ENCODE data around the gene DPYD. TPM values are rescaled to one million over a fixed set of nuclear protein-coding genes. Genes with fewer than 3 reads are reported as not detected.

Gene DPYD
- total RNA-seq, 2 experiments from 2014 or later, result 34.4 to 35.9 TPM

DNA sequence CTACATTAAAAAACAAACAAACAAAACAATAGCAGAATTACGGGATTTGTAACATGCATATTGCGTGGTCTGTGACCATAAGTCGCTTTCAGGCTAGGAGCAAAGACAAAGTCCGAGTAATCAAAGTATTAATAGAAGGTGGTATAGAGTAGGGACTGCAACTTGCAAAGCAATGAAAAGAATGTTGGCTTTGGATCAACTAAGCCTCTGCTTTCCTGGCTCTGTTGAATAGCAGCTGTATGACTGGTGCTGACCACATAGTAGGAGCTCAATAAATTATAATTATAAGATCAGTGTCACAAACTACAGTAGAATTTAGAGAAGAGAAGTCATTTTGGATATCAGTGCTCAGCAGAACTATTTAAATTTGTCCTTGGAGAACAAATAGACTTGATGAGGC is 586.4 kb downstream of the DPYD start:
- no peaks in the 10 kb centered on the region for H3K9me3 ChIP-seq (ENCODE audit: control insufficient read depth in 1 of 2, insufficient read depth in 1 of 2, low read length in 2 of 2)
- no peak overlapping the region for H3K27ac ChIP-seq (ENCODE audit: low read depth in 1 of 2, low read length in 2 of 2)
- ATAC-seq (ENCODE audit: poor library complexity), result no peak
- ChIA-PET CTCF (interaction anchor here (0.6 kb wide), 1 partner anchor 322 kb away, joined by 4 read pairs; no protein-coding TSS in a partner anchor), POLR2A (no interaction called here)
- H3K27ac Mint-ChIP-seq, result no peak overlapping the region
- no peaks in the 10 kb centered on the region for H3K27me3 Mint-ChIP-seq
- peaks cover 4% of the 10 kb centered on the region for H3K36me3 ChIP-seq (ENCODE audit: insufficient read depth, low read length)
- no peaks in the 10 kb centered on the region for H3K27me3 ChIP-seq (ENCODE audit: control insufficient read depth in 1 of 2, insufficient read depth in 2 of 2, low read length in 2 of 2)
- H3K4me1 ChIP-seq (ENCODE audit: insufficient read depth, low read length), result no peaks in the 10 kb centered on the region
- H3K36me3 Mint-ChIP-seq (ENCODE audit: low read depth), result peaks cover 7% of the 10 kb centered on the region
- no peak overlapping the region for H3K4me3 Mint-ChIP-seq
- H3K9me3 Mint-ChIP-seq, result no peaks in the 10 kb centered on the region
- H3K4me1 Mint-ChIP-seq (ENCODE audit: low read depth), result no peaks in the 10 kb centered on the region
- intact Hi-C loops (cut with DNase I, micrococcal nuclease), result no loop called here
- TF ChIP-seq CTCF (IDR thresholded peaks at IDR 0.05), result no peak
- no peak for DNase-seq
- H3K4me3 ChIP-seq (ENCODE audit: low read length), result no peak overlapping the region

- intact Hi-C loops (cut with DNase I, micrococcal nuclease), result no loop called here
- Histone ChIP-seq H3K27ac (ENCODE audit: low read depth in 1 of 2, low read length in 2 of 2) (no peak overlapping the region), H3K4me1 (ENCODE audit: insufficient read depth, low read length) (no peaks in the 10 kb centered on the region), H3K9me3 (ENCODE audit: control insufficient read depth in 1 of 2, insufficient read depth in 1 of 2, low read length in 2 of 2) (no peaks in the 10 kb centered on the region), H3K4me3 (ENCODE audit: low read length) (no peak overlapping the region), H3K36me3 (ENCODE audit: insufficient read depth, low read length) (no peaks in the 10 kb centered on the region), H3K27me3 (ENCODE audit: control insufficient read depth in 1 of 2, insufficient read depth in 2 of 2, low read length in 2 of 2) (no peaks in the 10 kb centered on the region)
- Mint-ChIP-seq H3K4me3 (no peak overlapping the region), H3K27ac (no peak overlapping the region), H3K4me1 (ENCODE audit: low read depth) (no peaks in the 10 kb centered on the region), H3K9me3 (no peaks in the 10 kb centered on the region), H3K36me3 (ENCODE audit: low read depth) (no peaks in the 10 kb centered on the region), H3K27me3 (no peaks in the 10 kb centered on the region)
- ATAC-seq (ENCODE audit: poor library complexity) (no peak), DNase-seq (no peak)
- ChIA-PET POLR2A (no interaction called here), CTCF (no interaction called here)
- TF ChIP-seq CTCF (IDR thresholded peaks at IDR 0.05), result no peak
These were observed 588.1 kb downstream of the DPYD start for GRCh38 chr1:97332716-97333115.

DNA sequence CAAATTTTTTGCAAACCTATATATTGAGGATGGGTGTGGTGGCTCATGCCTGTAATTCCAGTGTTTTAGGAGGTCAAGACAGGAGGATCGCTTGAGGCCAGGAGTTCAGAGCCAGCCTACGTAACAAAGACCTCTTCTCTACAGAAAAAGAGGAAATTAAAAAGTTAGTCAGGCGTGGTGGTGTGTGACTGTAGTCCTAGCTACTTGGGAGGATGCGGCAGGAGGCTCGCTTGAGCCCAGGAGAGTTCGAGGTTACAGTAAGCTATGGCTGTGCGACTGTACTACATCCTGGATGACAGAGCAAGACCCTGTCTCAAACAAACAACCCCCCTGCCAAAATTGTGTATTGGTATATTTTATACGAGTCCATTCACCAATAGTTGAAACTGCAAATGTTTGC is 589.7 kb downstream of the DPYD start:
- Mint-ChIP-seq H3K9me3 (no peaks in the 10 kb centered on the region), H3K4me3 (no peak overlapping the region), H3K4me1 (ENCODE audit: low read depth) (no peaks in the 10 kb centered on the region), H3K36me3 (ENCODE audit: low read depth) (peaks cover 3% of the 10 kb centered on the region), H3K27me3 (no peaks in the 10 kb centered on the region), H3K27ac (no peak overlapping the region)
- TF ChIP-seq CTCF (IDR thresholded peaks at IDR 0.05), result no peak
- no peak for ATAC-seq (ENCODE audit: poor library complexity)
- no peaks in the 10 kb centered on the region for H3K9me3 ChIP-seq (ENCODE audit: control insufficient read depth in 1 of 2, insufficient read depth in 1 of 2, low read length in 2 of 2)
- H3K4me3 ChIP-seq (ENCODE audit: low read length), result no peak overlapping the region
- intact Hi-C loops (cut with DNase I, micrococcal nuclease), result no loop called here
- CTCF ChIA-PET, result no interaction called here
- DNase-seq, result no peak
- no peaks in the 10 kb centered on the region for H3K36me3 ChIP-seq (ENCODE audit: insufficient read depth, low read length)
- no peaks in the 10 kb centered on the region for H3K4me1 ChIP-seq (ENCODE audit: insufficient read depth, low read length)
- no peak overlapping the region for H3K27ac ChIP-seq (ENCODE audit: low read depth in 1 of 2, low read length in 2 of 2)
- no peaks in the 10 kb centered on the region for H3K27me3 ChIP-seq (ENCODE audit: control insufficient read depth in 1 of 2, insufficient read depth in 2 of 2, low read length in 2 of 2)
- POLR2A ChIA-PET, result no interaction called here

Measured in CD4-positive, alpha-beta T cell (primary cell).